ENCODE results near the gene C1orf167. TPM values are rescaled to one million over a fixed set of nuclear protein-coding genes. Genes with fewer than 3 reads are reported as not detected.

The C1orf167 gene
- total RNA-seq, 1 donor from 2014 or later, result not detected

DNA sequence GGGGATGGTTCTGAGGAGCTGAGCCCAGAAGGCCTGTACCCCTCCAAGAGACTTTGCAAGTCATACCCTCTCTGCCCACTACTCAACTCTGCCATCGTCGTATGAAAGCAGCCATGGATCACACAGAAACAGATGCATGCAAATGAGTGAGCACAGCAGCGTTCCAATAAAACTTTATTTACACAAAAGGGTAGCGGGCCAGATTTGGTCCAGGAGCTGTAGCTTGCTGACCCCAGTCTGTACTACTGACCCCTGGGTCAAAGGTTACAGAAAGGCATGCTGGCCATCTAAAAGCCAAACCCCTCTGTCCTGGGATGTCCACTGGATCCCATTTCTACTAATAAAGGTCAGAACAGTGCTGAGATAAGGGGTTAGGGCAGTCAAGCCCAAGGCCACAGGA is 34.9 kb upstream of the C1orf167 start:
- Histone ChIP-seq H3K36me3 (ENCODE audit: control insufficient read depth, insufficient read depth, low read length) (no peaks in the 10 kb centered on the region), H3K4me3 (ENCODE audit: low read depth, low read length) (no peak overlapping the region), H3K27me3 (ENCODE audit: control insufficient read depth, insufficient read depth, low read length) (no peaks in the 10 kb centered on the region)
- FAIRE-seq (peak; percentile 23), DNase-seq (ENCODE audit: low read depth) (no peak)
- TF ChIP-seq, protein P1, sequence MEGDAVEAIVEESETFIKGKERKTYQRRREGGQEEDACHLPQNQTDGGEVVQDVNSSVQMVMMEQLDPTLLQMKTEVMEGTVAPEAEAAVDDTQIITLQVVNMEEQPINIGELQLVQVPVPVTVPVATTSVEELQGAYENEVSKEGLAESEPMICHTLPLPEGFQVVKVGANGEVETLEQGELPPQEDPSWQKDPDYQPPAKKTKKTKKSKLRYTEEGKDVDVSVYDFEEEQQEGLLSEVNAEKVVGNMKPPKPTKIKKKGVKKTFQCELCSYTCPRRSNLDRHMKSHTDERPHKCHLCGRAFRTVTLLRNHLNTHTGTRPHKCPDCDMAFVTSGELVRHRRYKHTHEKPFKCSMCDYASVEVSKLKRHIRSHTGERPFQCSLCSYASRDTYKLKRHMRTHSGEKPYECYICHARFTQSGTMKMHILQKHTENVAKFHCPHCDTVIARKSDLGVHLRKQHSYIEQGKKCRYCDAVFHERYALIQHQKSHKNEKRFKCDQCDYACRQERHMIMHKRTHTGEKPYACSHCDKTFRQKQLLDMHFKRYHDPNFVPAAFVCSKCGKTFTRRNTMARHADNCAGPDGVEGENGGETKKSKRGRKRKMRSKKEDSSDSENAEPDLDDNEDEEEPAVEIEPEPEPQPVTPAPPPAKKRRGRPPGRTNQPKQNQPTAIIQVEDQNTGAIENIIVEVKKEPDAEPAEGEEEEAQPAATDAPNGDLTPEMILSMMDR (IDR thresholded peaks at IDR 0.05; ENCODE audit: insufficient read depth, low read length, severe bottlenecking), result no peak

GRCh38 chr1:11728126-11728806 is 33.7 kb upstream of the C1orf167 start:
- DNase-seq (ENCODE audit: low read depth) (peak; percentile 76), FAIRE-seq (no peak)
- H3K27me3 ChIP-seq (ENCODE audit: control insufficient read depth, insufficient read depth, low read length), result no peaks in the 10 kb centered on the region
- TF ChIP-seq, protein P1 (IDR thresholded peaks at IDR 0.05; ENCODE audit: insufficient read depth, low read length, severe bottlenecking), result no peak
- no peaks in the 10 kb centered on the region for H3K36me3 ChIP-seq (ENCODE audit: control insufficient read depth, insufficient read depth, low read length)
- H3K4me3 ChIP-seq (ENCODE audit: low read depth, low read length), result no peak overlapping the region

DNA sequence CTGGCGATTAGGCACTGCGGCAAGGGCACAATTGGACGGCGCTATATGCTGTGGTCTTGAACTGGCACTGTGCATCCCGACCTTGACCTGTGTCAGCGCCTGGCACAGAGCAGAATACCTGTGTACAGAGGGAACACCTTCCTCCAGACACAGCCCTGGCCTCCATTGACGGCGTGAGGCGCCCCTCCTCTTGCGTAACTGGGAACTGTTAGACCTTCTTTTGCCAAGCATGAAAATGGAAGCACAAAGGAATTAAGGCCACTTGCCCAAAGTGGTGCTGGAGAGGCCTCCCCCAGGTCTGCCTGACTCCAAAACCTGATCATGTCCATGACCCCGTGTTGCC is 32.9 kb upstream of the C1orf167 start:
- Histone ChIP-seq H3K36me3 (ENCODE audit: control insufficient read depth, insufficient read depth, low read length) (no peaks in the 10 kb centered on the region), H3K27me3 (ENCODE audit: control insufficient read depth, insufficient read depth, low read length) (no peaks in the 10 kb centered on the region), H3K4me3 (ENCODE audit: low read depth, low read length) (no peak overlapping the region)
- TF ChIP-seq, protein P1 (IDR thresholded peaks at IDR 0.05; ENCODE audit: insufficient read depth, low read length, severe bottlenecking), result no peak
- FAIRE-seq (no peak), DNase-seq (ENCODE audit: low read depth) (no peak)

DNA sequence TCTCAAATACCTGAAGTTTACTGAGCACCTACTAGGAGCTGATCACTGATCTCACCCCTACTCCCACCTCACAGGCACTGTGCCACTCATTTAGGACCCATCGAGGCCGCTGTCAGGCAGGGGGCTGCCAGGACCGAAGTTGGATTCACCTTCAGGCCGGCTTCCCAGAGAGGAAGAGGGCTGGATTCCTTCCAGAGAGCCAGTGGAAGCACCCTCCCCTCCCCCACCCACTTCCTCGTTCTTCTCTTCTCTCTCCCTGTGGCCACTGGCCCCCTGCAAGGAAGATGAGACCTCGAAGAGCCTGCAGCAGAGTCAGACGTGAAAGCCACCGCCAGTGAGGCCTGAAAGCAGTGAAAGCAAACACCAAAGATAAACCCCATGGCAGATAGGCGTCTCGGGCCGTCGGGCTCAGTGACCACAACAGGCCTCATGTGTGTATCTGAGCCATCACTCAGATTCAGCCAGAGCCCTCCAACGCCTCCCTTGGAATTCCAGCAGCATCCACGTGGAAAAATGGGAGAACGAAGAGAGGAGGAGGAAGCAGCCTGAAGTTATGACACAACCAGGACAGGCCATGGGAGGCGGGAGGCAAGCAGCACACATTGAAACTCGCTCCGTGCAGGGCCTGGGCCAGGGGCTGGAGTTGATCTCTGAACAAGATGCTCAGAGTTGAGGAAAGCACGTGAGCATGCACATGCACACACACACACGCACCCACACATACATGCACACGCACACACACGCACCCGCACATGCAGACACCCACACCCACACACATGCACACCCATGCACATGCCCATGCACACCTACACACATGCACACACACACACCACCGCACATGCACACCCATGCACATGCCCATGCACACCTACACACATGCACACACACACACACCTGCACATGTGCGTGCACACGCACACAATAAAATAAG is 32.2 kb upstream of the C1orf167 start:
- TF ChIP-seq, protein P1 (IDR thresholded peaks at IDR 0.05; ENCODE audit: insufficient read depth, low read length, severe bottlenecking), result no peak

GRCh38 chr1:11730429-11730891 is 31.5 kb upstream of the C1orf167 start:
- no peak overlapping the region for H3K4me3 ChIP-seq (ENCODE audit: low read depth, low read length)
- FAIRE-seq (no peak), DNase-seq (ENCODE audit: low read depth) (peak; percentile 49)
- TF ChIP-seq, protein P1 (IDR thresholded peaks at IDR 0.05; ENCODE audit: insufficient read depth, low read length, severe bottlenecking), result no peak
- no peaks in the 10 kb centered on the region for H3K36me3 ChIP-seq (ENCODE audit: control insufficient read depth, insufficient read depth, low read length)
- no peaks in the 10 kb centered on the region for H3K27me3 ChIP-seq (ENCODE audit: control insufficient read depth, insufficient read depth, low read length)

More for the DNA sequence above, 32.2 kb upstream of the C1orf167 start:
- DNase-seq (ENCODE audit: low read depth) (no peak), FAIRE-seq (peak; percentile 98)
- Histone ChIP-seq H3K36me3 (ENCODE audit: control insufficient read depth, insufficient read depth, low read length) (no peaks in the 10 kb centered on the region), H3K4me3 (ENCODE audit: low read depth, low read length) (no peak overlapping the region), H3K27me3 (ENCODE audit: control insufficient read depth, insufficient read depth, low read length) (no peaks in the 10 kb centered on the region)

All from bronchial epithelial cell (primary cell).